Effector CD8-positive, alpha-beta T cell (primary cell): ENCODE measurements around the gene SDR39U1.
A peak's percentile ranks its signal among the peaks of the same experiment; 100 is the strongest.

ENCODE experiments used
- DNase-seq: peaks from one replicate; lab custom pipeline; 2025; lab: John Stamatoyannopoulos, UW

SDR39U1 gene

GRCh38 chr14:24443053-24443665 is 583 bp upstream of the SDR39U1 start:
- no peak for DNase-seq

GRCh38 chr14:24441904-24442239 is 704 bp downstream of the SDR39U1 start:
- no peak for DNase-seq

- no peak for DNase-seq
These were observed 1.1 kb downstream of the SDR39U1 start for GRCh38 chr14:24441485-24441884.

DNA sequence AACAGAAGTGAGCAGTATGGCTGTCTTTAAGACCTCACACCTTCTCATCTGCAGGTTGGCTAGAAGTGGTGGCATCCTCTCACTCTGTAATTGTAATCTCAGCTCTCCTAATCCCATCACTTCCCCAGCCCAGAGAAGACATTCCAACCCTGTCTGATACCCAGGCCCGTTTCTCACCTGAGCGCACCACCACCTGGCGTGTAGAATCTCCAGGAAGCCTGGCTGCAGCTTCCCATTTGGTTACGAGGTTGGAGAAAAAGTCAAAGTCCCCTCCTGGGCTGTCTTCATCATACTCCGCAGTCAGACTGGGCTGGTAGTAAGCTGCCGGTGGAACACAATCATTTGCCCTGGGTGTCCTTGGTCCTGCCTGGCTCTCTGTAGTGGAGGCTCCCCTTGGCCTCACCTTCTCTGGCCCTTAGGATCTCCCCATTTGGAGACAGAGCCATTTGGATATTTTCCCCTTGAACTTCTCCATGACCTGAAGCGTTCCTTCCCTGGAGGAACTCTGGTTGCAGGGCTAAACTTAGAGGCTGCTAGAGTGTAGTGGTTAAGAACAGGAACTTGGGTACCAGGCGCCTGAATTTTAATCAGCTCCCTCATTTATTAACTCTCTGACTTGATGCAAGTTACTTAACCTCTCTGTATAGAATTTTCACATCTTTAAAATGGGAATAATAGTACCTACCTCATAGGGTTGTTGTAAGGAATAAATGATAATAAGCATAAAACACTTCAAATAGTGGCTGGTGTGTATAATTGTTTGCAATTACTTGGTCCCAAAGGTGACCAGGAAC is 1.8 kb downstream of the SDR39U1 start:
- no peak for DNase-seq

DNA sequence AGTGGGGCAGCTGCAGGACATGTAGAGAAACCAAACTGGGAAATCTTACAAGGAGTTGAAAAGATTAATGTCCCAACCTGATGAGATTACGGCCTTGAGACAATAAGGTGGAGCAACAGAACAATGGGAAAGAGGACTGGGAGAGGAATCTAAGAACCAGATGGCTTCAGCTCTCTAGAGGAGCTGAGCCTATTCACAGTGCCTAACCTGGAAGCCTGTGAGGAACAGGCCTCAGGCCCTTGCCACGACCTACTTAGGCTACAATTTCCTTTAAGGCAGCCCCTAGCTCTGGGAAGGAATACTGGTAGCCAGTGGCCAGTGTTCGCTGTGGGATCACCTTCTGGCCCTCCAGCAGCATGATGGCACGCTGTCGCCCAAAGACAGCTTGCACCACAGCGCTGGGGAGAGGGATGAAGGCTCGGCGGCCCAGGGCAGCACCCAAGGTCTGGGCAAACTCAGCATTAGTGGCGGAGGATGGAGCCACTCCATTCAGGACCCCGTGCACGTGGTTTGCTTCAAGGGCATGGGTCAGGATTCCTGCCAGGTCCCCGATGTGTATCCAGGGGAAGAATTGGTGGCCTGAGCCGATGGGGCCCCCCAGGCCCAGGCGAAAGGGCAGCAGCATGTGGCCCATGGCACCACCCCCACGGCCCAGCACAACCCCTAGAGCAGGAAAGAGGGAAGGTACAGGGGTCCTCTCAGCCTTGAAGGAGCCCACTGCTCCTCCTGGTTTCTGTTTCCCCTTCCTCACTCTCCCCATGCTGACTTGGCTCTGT is 2.6 kb downstream of the SDR39U1 start:
- DNase-seq, result no peak

GRCh38 chr14:24439257-24439656 is 3.3 kb downstream of the SDR39U1 start:
- DNase-seq, result no peak

GRCh38 chr14:24438223-24439097 is 4.1 kb downstream of the SDR39U1 start:
- no peak for DNase-seq

- no peak for DNase-seq
These were observed 4.9 kb downstream of the SDR39U1 start for GRCh38 chr14:24437736-24438067.

DNA sequence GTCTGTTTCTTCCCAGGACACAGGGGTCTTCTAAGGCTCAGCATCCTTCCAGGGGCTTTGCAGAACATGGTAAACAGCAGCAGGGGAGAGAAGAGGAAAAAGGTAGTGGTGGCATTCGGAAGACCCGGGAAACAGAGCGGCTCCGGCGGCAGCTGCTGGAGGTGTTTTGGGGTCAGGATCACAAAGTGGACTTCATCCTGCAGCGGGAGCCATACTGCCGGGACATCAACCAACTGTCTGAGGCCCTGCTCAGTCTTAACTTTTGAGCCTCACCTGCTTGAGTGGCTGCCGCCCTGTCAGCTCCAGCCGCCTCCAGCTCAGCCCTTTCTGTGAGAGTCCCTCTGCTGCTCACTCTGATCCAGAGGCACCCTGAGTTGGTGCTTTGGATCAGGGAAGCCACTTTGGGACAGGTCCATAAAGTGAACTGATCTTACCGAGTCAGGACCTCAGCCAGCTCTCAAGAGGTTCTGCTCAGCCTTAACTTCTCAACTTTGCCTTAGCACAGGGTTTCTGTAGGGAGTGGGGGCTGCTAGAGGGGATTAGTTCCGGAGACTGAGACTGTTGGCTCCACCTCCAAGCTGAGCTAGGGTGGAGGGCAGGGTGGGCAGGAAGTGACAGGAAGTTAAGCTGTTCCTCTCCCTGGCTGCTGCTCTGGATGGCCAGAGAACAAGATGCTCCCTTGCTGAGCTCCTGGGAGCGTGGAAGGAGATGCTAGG is 5.4 kb downstream of the SDR39U1 start:
- no peak for DNase-seq

DNA sequence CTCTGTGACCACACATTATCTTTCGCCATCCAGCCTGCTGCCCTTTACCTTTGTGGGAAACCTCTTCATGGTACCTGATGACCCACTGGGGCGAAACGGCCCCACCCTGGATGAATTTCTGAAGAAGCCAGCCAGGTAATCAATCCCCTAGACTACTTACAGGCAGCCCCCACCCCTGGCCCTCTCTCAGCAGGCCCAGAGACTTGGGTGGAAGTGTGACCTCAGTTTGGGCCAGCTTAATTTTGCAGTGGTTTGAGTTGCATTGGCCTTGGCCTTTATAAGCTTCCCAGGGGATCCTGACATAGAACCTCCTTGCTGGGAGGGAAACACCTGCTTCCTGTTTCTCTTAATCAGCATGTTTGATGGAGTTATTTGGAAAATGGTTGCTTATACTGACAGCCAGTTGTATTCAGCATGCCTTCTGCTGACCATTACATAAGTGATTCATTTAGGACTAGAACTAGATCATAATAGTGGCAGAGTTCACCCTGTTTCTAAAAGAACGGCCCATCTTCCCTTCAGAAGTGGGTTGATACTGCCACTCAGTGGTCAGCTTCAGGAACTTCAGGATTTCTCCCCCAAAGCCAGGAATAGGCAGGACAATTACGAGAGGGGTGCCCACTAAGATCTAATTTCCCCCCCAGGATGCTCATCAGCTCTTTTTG is 6.1 kb downstream of the SDR39U1 start:
- DNase-seq, result no peak

GRCh38 chr14:24435998-24436354 is 6.6 kb downstream of the SDR39U1 start:
- no peak for DNase-seq

- no peak for DNase-seq
These were observed 7.3 kb downstream of the SDR39U1 start for GRCh38 chr14:24435192-24435810.

DNA sequence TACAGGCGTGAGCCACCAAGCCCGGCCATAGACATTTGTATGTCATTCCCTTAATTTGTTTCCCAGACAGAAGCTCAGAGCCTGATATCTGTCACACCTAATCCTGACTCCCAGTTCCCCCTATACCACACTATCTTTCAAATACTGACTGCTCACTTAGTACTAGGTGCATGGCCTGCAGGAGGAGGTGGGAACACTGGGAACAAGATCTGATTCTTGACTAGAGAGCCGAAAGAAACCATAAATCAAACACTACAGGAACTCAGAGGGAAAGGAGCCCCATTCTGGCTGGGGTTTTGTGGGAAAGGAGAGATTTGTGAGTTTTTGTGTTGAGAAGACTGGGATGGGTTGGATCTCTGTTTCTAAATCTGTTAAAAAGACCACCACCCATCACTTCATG is 7.9 kb downstream of the SDR39U1 start:
- no peak for DNase-seq

DNA sequence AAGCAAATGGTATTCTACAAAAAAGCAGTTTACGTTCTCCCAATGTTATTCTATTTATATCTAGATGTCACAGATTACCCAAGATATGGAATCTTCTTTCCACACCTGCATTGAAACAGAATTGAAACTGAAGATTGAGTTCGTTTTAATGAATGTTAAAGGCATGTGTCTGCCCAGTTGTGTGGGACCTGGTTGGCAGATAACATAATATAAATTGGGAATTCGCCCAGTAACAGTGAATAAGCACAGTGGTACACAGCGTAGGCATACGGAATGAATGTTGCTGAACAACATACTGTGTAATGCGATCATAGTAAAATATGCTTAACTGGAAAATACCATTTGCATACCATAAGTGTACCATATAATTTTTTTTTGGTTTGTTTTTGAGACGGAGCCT is 8.5 kb downstream of the SDR39U1 start:
- DNase-seq, result no peak

GRCh38 chr14:24432259-24433131 is 10.1 kb downstream of the SDR39U1 start:
- no peak for DNase-seq

DNA sequence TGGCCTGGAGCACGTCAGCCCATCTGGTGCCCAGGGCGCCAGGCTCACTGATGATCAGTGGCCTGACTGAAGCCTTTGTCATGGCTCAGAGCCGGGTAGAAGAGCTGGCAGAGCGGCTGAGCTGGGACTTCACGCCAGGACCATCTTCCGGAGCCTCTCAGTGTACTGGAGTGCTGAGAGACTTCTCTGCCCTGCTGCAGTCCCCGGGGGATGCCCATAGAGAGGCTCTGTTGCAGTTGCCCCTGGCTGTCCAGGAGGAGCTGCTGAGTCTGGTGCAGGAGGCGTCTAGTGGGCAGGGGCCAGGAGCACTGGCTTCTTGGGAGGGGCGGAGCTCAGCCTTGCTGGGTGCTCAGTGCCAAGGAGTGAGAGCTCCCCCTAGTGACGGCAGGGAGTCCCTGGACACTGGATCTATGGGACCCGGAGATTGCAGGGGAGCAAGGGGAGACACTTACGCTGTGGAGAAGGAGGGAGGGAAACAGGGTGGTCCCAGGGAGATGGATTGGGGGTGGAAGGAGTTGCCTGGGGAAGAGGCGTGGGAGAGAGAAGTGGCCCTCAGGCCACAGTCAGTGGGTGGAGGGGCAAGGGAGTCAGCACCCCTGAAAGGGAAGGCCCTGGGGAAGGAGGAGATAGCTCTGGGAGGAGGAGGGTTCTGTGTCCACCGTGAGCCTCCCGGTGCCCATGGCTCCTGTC is 10.9 kb downstream of the SDR39U1 start:
- DNase-seq, result peak; percentile 78

DNA sequence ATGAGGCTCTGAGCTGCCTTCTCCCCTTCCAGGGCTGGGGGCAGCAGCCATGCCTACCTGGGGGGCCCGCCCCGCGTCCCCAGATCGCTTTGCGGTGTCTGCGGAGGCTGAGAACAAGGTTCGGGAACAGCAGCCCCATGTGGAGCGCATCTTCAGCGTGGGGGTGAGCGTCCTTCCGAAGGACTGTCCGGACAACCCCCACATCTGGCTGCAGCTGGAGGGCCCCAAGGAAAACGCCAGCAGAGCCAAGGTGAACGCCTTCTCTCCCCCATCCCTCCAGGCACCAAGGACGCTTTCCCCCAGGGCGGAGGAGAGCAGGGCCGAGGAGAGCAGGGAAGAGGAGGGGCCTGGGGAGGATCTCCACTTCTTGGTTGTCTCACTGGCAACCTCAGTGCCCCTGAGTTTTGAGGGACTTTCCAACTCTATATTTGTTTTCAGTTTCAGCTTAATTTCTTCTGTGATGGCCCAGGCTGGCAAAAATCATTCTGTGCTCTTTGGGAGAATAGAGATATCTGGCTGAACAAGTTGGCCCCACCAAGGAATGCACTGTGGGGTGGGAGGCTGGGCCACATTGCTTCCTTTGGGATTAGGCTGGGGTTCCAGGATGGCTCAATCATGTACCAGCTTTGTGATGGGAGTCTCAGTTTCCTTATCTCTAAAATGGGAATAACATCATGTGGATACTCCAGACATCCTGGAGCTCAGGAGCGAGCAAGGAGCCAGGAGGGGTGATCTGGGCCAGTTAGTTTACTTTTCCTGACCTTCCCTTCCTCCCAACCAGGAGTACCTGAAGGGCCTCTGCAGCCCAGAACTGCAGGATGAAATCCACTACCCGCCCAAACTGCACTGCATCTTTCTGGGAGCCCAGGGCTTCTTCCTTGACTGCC is 11.7 kb downstream of the SDR39U1 start:
- DNase-seq, result peak; percentile 47

DNA sequence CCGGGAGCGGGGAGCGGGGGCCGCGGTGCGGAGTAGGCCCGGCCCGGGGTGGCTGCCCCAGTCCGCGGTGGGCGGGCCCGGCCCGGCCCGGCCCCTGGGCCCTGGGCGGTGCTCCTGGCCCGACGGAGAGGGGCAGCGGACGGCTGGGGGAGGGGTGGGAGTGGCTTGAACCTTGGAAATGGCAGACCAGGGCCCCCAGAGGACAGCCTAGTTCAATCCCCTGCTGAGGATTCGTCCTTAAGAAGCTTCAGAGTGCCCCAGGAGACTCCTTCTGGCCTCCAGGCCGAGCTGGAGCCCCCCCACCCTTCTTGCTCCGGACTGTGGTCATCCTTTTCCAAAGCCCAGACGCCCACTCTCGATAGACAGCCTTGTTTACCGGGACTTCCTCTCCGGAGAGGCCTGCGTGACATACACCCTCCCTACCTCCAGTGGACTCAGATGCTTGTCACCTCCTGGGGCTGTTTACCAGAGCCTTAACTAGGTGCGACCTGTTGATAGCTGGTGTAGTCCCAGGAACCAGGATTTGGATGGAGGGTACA is 12.4 kb downstream of the SDR39U1 start:
- DNase-seq, result peak; percentile 37
